Measurements from ENCODE around the gene HRH4.

- TF ChIP-seq CTCF (IDR thresholded peaks at IDR 0.05): no peak
- TF ChIP-seq POLR2A (IDR thresholded peaks at IDR 0.05): no peak
Observed at GRCh38 chr18:24432618-24433017, 27.8 kb upstream of the HRH4 start.
